ENCODE data around the gene SORBS2.

The SORBS2 gene

DNA sequence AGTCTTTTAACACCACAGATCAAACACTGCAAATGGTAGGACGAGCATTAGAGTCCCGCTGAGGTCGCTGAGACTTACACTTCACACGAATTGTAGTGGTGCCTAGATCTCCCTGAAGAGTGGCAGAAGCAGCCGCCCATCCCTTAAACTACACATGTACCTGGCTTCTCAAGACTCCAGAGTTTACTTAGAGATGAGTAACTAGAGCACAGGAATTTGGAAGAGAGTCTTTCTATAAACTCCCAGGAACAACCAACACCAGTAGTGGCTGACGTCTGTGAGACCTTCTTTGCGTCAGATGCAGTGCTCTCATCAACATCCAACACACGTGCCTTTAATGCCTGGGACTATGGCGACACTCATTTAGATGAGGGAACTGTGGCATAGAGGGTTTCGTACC is 12.6 kb downstream of the SORBS2 start:
- FAIRE-seq, result no peak
- TF ChIP-seq, protein P1, sequence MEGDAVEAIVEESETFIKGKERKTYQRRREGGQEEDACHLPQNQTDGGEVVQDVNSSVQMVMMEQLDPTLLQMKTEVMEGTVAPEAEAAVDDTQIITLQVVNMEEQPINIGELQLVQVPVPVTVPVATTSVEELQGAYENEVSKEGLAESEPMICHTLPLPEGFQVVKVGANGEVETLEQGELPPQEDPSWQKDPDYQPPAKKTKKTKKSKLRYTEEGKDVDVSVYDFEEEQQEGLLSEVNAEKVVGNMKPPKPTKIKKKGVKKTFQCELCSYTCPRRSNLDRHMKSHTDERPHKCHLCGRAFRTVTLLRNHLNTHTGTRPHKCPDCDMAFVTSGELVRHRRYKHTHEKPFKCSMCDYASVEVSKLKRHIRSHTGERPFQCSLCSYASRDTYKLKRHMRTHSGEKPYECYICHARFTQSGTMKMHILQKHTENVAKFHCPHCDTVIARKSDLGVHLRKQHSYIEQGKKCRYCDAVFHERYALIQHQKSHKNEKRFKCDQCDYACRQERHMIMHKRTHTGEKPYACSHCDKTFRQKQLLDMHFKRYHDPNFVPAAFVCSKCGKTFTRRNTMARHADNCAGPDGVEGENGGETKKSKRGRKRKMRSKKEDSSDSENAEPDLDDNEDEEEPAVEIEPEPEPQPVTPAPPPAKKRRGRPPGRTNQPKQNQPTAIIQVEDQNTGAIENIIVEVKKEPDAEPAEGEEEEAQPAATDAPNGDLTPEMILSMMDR (IDR thresholded peaks at IDR 0.05; ENCODE audit: insufficient read depth, missing control alignments), result no peak
- no peak for DNase-seq (ENCODE audit: insufficient read length, low spot score)

DNA sequence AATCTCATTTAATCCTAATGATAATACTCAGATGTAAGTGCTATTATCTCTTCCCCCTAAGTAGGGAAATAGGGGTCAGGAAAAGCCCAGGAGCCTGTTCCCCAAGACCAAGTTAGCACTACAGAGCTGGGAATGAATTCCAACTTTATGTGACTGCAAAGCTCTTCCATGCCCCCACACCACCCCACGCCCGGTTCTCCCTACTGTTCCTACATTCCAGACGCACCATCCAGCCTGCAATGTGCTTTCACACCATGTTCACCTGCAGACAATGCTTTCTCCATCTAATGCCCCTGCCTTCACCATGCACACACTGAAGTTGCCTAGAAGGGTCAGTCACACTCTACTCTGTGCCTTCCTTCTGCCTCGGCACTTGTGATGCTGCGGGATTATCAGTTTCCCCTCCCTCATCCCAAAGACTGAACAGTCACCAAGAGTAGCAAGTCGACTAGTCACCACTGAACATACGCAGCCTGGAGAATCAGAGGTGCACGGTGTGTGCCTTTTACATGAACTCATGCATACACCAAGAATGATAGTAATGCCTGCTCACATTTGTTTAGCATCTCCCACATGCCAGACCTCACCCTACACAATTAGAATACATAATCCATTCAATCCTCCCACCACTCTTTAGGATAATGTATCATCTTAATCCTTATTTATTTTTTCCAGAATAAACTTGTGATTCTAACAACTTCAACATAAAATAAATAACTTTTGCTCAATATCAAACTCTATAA is 14.2 kb downstream of the SORBS2 start:
- DNase-seq (ENCODE audit: insufficient read length, low spot score) (no peak), FAIRE-seq (no peak)
- TF ChIP-seq, protein P1 (IDR thresholded peaks at IDR 0.05; ENCODE audit: insufficient read depth, missing control alignments), result no peak

DNA sequence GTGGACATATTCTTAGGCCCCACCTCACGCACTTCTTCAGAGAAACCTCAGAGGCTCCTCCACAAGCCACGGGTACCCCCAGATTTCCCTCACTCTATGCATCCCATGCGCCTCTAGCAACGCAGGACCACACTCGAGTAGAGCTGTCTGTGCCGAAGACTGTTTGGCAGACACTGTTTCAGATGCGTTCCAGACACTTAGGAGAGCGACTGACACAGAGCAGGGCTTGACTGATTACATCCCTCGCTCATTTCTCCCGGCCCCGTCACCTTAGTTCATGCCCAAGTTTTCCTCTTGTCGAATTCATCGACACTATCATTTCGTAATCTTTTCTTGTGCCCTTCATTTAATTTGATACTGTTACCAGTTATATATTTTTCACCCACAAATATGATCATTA is 15.0 kb downstream of the SORBS2 start:
- no peak for FAIRE-seq
- TF ChIP-seq, protein P1 (IDR thresholded peaks at IDR 0.05; ENCODE audit: insufficient read depth, missing control alignments), result no peak
- no peak for DNase-seq (ENCODE audit: insufficient read length, low spot score)

DNA sequence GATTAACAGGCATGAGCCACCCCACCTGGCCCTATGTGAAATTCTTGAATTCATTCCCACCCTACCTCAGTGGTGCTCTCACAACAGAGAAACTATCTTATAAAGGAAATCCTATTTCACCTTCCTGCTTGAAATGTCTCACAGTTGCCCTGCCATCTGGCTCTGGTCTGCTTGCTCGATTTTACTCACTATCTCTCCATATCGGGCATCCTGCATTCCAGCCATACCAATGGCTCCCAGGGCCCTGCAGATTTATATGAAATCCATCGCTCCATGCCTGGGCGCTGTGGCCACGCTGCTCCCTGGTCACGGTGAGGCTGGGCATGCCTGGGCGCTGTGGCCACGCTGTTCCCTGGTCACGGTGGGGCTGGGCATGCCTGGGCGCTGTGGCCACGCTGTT is 15.8 kb downstream of the SORBS2 start:
- DNase-seq (ENCODE audit: insufficient read length, low spot score) (no peak), FAIRE-seq (no peak)
- TF ChIP-seq, protein P1 (IDR thresholded peaks at IDR 0.05; ENCODE audit: insufficient read depth, missing control alignments), result no peak

DNA sequence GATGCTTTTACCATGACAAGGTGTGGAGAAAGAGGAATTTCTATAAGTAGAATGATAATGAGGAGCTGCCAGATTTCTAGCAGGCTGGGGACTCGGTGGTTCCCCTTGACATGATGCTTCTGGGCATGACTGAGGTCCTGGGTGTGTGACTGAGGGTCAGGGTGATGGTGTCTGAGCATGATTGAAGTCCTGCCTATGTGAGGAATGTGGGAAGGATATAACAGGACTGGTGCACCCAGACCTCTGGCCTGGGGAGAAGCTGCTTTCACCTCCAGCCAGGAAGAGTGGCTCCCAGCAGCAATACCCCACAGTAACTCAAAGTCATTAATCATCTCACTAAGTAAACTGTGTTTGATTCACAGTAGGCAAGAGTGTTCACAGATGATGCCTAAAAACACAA is 17.4 kb downstream of the SORBS2 start:
- FAIRE-seq (no peak), DNase-seq (ENCODE audit: insufficient read length, low spot score) (no peak)

DNA sequence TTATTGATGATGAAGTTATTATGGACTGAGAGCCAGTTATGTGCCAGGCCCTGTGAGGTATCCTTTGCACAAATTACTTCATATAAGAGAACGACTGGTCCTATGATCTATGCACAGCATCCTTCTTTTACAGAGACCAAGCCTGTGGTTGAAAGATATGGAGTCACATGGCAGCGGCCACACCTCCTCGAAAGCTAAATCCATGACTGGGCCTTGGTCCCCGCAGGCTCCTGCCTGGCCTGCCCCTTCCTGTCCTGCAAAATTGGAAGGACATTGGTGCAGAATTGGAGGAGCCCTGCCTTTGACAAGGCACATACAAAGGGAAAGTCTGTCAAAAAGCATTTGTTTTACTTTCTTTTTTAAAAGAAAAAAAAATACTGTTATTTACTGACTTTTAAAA is 18.3 kb downstream of the SORBS2 start:
- DNase-seq (ENCODE audit: insufficient read length, low spot score) (no peak), FAIRE-seq (no peak)
- TF ChIP-seq, protein P1 (IDR thresholded peaks at IDR 0.05; ENCODE audit: insufficient read depth, missing control alignments), result no peak

More for the DNA sequence above, 17.4 kb downstream of the SORBS2 start:
- TF ChIP-seq, protein P1 (IDR thresholded peaks at IDR 0.05; ENCODE audit: insufficient read depth, missing control alignments), result no peak

DNA sequence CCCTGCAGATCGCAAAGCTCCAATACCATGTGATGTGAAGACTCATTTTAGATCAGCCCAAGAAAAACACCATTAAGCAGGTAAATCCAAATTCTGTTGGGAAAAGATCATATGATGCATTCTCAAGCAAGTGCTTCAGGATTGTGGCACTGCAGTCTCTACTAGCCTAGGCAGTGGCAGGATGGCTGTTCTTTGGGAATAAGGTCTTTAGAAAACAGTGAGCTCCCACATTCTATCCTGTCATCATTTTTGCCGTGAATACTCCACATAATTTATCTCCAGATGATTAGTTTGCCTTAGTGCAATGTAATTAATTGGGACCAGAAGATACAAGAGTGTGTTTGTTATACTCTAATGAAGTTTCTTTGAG is 18.9 kb downstream of the SORBS2 start:
- no peak for DNase-seq (ENCODE audit: insufficient read length, low spot score)
- TF ChIP-seq, protein P1 (IDR thresholded peaks at IDR 0.05; ENCODE audit: insufficient read depth, missing control alignments), result no peak
- FAIRE-seq, result no peak

All from D721Med (cell line).